Stimulated activated CD4-positive, alpha-beta T cell treated with anti-CD3 and anti-CD28 coated beads, Interleukin-4, amount 100 ng/mL, for 24 hours (primary cell): ENCODE results near the gene ADAMTS9.

Source experiments
- DNase-seq: peaks from one replicate; pipeline ENCODE4 v3.0.0-alpha.2; 2020

The ADAMTS9 gene

GRCh38 chr3:64616953-64617352, 70.8 kb downstream of the ADAMTS9 start:
- no peak for DNase-seq

GRCh38 chr3:64612916-64613526, 74.8 kb downstream of the ADAMTS9 start:
- DNase-seq: no peak

GRCh38 chr3:64612082-64612860, 75.5 kb downstream of the ADAMTS9 start:
- DNase-seq: no peak

DNA sequence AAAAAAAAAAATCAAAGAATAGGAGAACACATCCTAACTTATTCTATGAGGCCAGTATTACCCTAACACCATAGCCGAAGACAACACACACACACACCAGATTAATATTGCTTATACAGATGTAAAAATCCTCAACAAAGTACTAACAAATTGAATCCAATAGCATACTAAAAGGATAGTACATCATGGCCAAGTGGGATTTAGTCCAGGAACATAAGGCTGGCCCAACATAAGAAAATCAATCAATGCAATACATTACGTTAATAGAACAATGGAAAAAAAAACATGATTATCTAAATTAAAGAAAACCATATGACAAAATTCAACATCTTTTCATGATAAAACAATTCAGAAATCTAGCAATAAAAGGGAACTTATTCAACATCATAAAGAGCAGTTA, 79.1 kb downstream of the ADAMTS9 start:
- no peak for DNase-seq

DNA sequence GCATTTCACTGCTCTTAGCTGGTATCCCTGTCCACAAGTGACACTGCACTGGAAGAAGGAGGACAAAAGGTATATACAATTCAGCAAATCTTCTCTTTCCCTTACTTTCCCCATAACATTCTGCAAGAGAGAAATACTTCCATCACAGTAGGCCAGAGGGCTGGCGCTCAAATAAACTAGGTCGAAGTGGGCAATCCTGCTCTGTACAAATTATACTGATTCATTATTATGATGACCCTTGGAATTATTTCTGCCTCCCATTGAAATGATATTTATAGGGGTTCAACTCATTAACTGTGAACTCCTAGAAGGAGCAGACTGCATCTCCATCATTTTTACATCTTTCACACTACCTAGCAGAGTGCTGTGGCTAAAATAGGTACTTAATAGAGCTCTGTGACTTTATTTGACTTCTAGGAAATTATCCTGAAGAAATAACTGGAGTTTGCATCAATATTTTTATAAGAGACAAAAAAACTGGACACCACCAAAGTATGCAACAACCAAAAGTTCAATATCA, 80.7 kb downstream of the ADAMTS9 start:
- DNase-seq: no peak

- no peak for DNase-seq
These were observed 83.5 kb downstream of the ADAMTS9 start for GRCh38 chr3:64604313-64604712.

DNA sequence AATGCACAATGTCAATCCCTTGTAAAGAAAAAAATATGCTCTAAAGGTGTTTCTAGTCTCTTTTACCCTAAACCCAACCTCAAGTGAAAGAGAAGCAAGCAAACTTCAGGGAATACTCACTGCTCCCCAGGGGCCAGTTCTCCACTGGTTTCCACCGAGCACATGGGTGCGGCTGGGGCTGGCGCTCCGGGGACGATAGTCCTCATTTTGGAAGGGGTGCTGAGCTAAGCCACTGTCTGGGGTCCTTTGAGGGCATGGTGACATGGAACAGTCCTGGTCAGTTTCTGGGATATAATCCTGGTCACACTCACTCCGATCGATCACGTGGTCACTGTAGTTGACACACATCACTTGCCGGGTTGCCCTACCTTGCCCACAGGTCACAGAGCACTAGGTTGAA, 86.0 kb downstream of the ADAMTS9 start:
- DNase-seq: no peak

- no peak for DNase-seq
These were observed 87.4 kb downstream of the ADAMTS9 start for GRCh38 chr3:64600246-64600950.

DNA sequence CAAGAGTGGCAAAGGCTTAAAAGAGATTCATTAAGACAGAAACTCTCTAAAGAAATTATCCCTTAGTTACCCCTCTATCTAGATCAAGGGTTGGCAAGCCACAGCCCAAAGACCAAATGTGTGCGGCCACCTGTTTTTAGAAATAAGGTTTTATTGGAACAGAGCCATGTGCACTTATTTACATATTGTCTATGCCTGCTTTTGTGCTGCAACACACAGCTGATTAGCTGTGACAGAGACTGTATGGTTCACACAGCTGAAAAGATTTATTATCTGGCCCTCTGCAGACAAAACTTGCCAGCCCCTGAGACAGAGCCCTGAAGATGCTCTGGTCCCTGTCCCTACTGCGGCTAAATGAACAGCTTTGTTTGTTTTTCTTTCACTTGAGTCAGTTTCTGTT, 88.1 kb downstream of the ADAMTS9 start:
- no peak for DNase-seq

- DNase-seq: no peak
These were observed 92.5 kb downstream of the ADAMTS9 start for GRCh38 chr3:64595253-64595694.

- no peak for DNase-seq
These were observed 93.7 kb downstream of the ADAMTS9 start for GRCh38 chr3:64594134-64594533.

- no peak for DNase-seq
These were observed 94.5 kb downstream of the ADAMTS9 start for GRCh38 chr3:64593350-64593749.

- no peak for DNase-seq
These were observed 96.2 kb downstream of the ADAMTS9 start for GRCh38 chr3:64591615-64592014.

- no peak for DNase-seq
These were observed 99.4 kb downstream of the ADAMTS9 start for GRCh38 chr3:64588380-64588779.

GRCh38 chr3:64586952-64587351, 100.8 kb downstream of the ADAMTS9 start:
- no peak for DNase-seq

- DNase-seq: no peak
These were observed 103.6 kb downstream of the ADAMTS9 start for GRCh38 chr3:64584179-64584578.

- no peak for DNase-seq
These were observed 109.0 kb downstream of the ADAMTS9 start for GRCh38 chr3:64578797-64579196.

DNA sequence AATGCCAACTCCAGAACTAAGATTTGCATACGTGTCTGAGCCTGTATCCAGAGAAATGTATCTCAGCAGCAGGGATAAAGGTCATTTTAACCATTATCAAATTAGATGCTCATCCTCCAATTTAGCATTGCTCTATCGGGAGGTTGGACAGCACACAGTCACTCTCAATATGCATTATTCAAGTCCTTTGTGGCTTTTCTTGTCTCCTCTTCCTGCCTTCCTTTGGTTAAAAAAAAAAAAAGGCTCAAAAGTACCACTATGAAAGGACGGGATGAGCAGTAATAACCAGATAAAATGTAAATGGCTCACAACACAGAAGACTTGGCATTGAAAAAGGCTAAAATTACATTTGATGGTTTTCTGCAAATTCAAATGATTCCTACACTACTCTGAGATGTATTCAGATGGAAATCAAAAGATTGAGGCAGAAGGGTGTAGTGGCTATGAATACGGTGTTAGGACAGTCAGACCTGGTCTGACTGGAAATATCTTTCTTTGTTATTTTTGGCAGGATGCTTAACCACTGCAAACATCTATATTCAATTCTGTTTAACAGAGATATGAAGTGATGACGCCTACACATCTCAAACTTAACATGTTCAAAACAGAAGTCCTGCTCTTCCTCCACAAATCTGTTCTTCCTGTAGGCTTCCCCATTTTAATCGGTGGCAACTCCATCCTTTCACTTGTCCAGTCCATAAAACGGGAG, 109.6 kb downstream of the ADAMTS9 start:
- DNase-seq: no peak

- DNase-seq: no peak
These were observed 111.5 kb downstream of the ADAMTS9 start for GRCh38 chr3:64576211-64576775.

DNA sequence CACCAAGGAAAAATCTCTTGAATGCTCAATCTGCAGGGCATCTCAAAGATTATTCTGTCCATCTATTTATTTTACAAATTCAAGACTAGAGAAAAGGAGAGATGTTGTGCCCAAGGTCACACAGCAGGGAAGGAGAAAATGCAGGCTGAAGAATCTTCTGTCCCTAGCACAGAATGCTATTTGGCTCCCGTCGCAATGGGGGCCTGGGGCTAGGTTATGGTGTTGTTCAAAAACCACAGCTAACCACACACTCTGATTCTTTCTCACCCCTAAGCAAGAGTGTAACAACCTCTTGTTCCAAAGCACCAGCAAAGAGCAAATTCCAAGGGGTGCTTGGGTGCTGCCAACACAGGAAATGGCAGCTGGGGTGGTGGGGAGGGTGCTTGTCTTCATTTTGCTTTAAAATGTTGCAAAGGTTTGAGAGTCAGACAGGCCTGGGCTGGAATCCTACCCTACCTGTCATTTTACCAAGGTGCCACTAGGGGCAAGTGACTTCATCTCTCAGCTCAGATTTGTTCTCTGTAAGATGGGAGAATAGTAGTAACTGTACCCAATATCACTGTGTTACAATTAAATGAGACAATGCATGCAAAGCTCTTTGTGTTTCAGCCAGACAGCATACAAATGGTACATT, 112.5 kb downstream of the ADAMTS9 start:
- no peak for DNase-seq

DNA sequence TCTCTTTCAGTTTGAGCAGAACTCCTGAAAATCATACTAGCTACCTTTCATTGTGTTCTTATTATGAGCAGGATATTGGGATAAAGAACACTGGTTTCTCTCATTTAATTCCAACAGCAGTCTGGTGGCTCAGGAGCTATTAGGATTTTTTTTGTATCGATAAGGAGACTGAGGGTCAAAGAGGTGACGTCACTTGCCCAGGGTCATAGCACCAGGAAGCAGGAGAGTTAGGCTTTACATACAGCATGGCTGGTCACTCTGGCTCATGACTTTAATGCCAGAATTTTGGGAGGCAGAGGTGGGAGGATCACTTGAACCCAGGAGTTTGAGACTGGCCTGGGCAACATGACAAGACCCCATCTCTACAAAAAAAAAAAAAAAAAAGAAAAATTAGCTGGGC, 113.6 kb downstream of the ADAMTS9 start:
- DNase-seq: no peak

GRCh38 chr3:64571982-64572381, 115.8 kb downstream of the ADAMTS9 start:
- DNase-seq: no peak
